Measurements from ENCODE around the gene SCUBE1. TPM values are rescaled to one million over a fixed set of nuclear protein-coding genes. Genes with fewer than 3 reads are reported as not detected.

The SCUBE1 gene
- total and polyA plus RNA-seq, 2 of the 4 experiments (the other 2 are of a cell fraction) = not detected

DNA sequence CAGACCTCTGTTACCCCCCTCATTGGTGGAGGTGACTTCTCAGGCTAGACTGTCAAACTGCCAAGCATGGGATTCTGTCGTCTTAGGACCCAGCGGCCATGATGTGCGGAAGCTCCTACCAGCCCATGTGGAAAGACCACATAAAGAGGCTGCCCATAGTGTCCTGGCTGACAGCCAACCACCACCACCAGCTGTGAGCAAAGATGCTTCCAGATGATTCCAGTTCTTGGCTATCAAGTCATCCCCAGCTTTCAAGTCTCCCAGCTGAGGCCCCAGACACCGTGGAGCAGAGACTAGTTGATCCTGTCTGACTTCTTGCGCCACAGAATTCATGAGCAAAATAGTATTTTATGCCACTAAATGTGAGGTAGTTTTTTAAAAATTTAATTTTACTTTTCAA is 32.9 kb downstream of the SCUBE1 start:
- no peaks in the 10 kb centered on the region for H3K9me3 ChIP-seq (ENCODE audit: control insufficient read depth, insufficient read depth, low read length)
- H3K4me2 ChIP-seq (ENCODE audit: low read depth, low read length) = no peak overlapping the region
- no peak overlapping the region for H2BK20ac ChIP-seq (ENCODE audit: low read depth, low read length)
- ChIA-PET CTCF (no interaction called here), POLR2A (ENCODE audit: unreplicated experiment) (no interaction called here)
- H3K4me1 ChIP-seq (ENCODE audit: control insufficient read depth, insufficient read depth, low read length) = peaks cover 2% of the 10 kb centered on the region; the same call in 1 of the 2 replicates
- H3K79me1 ChIP-seq (ENCODE audit: low read depth in 1 of 2, low read length in 2 of 2) = no peaks in the 10 kb centered on the region
- H3K27ac ChIP-seq (ENCODE audit: insufficient read depth, low read length) = no peak overlapping the region
- TF ChIP-seq MXI1 (IDR thresholded peaks at IDR 0.05; ENCODE audit: borderline replicate concordance, low read depth, low read length) (no peak), FOS (IDR thresholded peaks at IDR 0.05; ENCODE audit: low read depth, low read length) (no peak), POLR2A (IDR thresholded peaks at IDR 0.05; ENCODE audit: low read depth, low read length) (no peak), BHLHE40 (IDR thresholded peaks at IDR 0.05; ENCODE audit: low read depth, low read length) (no peak), CEBPB (IDR thresholded peaks at IDR 0.05; ENCODE audit: low read depth, low read length) (no peak), SMC3 (IDR thresholded peaks at IDR 0.05; ENCODE audit: low read depth, low read length) (no peak), CHD1 (IDR thresholded peaks at IDR 0.05; ENCODE audit: low read depth, low read length) (no peak), RAD21 (IDR thresholded peaks at IDR 0.05; ENCODE audit: low read length) (no peak), MAZ (IDR thresholded peaks at IDR 0.05; ENCODE audit: borderline replicate concordance, low read depth, low read length) (no peak), RFX5 (IDR thresholded peaks at IDR 0.05; ENCODE audit: low read depth, low read length) (no peak), MAFK (IDR thresholded peaks at IDR 0.05; ENCODE audit: low read depth, low read length) (no peak), RCOR1 (IDR thresholded peaks at IDR 0.05; ENCODE audit: insufficient replicate concordance, low read length) (no peak), NFE2L2 (IDR thresholded peaks at IDR 0.05; ENCODE audit: low read depth, low read length) (no peak)
- TF ChIP-seq, protein P1, sequence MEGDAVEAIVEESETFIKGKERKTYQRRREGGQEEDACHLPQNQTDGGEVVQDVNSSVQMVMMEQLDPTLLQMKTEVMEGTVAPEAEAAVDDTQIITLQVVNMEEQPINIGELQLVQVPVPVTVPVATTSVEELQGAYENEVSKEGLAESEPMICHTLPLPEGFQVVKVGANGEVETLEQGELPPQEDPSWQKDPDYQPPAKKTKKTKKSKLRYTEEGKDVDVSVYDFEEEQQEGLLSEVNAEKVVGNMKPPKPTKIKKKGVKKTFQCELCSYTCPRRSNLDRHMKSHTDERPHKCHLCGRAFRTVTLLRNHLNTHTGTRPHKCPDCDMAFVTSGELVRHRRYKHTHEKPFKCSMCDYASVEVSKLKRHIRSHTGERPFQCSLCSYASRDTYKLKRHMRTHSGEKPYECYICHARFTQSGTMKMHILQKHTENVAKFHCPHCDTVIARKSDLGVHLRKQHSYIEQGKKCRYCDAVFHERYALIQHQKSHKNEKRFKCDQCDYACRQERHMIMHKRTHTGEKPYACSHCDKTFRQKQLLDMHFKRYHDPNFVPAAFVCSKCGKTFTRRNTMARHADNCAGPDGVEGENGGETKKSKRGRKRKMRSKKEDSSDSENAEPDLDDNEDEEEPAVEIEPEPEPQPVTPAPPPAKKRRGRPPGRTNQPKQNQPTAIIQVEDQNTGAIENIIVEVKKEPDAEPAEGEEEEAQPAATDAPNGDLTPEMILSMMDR (conservative IDR thresholded peaks at IDR 0.05; ENCODE audit: low read depth, low read length) = no peak
- TF ChIP-seq, protein P2, sequence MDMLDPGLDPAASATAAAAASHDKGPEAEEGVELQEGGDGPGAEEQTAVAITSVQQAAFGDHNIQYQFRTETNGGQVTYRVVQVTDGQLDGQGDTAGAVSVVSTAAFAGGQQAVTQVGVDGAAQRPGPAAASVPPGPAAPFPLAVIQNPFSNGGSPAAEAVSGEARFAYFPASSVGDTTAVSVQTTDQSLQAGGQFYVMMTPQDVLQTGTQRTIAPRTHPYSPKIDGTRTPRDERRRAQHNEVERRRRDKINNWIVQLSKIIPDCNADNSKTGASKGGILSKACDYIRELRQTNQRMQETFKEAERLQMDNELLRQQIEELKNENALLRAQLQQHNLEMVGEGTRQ (IDR thresholded peaks at IDR 0.05; ENCODE audit: low read depth, low read length) = no peak
- TF ChIP-seq, protein P3, sequence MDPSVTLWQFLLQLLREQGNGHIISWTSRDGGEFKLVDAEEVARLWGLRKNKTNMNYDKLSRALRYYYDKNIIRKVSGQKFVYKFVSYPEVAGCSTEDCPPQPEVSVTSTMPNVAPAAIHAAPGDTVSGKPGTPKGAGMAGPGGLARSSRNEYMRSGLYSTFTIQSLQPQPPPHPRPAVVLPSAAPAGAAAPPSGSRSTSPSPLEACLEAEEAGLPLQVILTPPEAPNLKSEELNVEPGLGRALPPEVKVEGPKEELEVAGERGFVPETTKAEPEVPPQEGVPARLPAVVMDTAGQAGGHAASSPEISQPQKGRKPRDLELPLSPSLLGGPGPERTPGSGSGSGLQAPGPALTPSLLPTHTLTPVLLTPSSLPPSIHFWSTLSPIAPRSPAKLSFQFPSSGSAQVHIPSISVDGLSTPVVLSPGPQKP (IDR thresholded peaks at IDR 0.05; ENCODE audit: borderline replicate concordance, low read depth, low read length) = no peak
- H3K14ac ChIP-seq (replicated peaks; ENCODE audit: low read depth, low read length) = no peak overlapping the region
- no peak overlapping the region for H2BK15ac ChIP-seq (ENCODE audit: low read depth, low read length)
- no TSS peak for BruUV-seq (replicated peaks)
- H4K91ac ChIP-seq (ENCODE audit: insufficient read depth, low read depth, low read length) = no peak overlapping the region
- H2BK5ac ChIP-seq (ENCODE audit: low read depth, low read length, poor library complexity, severe bottlenecking) = no peak overlapping the region
- no peak overlapping the region for H4K8ac ChIP-seq (ENCODE audit: low read depth in 2 of 2, low read length in 2 of 2)
- no peak for ATAC-seq (ENCODE audit: low read depth)
- dilution Hi-C loops (cut with HindIII; ENCODE audit: low sequenced_read_pairs, unreplicated experiment) = no loop called here
- no peak overlapping the region for H3K56ac ChIP-seq (ENCODE audit: extremely low read depth, insufficient read depth, low read length)
- H3K9me1 ChIP-seq (ENCODE audit: insufficient read depth, low read length) = no peaks in the 10 kb centered on the region
- no peak overlapping the region for H3K4me3 ChIP-seq (ENCODE audit: insufficient read depth, low read depth, low read length)
- in situ Hi-C loops (cut with MboI; ENCODE audit: low sequenced_read_pairs) = no loop called here
- no peak overlapping the region for H2AFZ ChIP-seq (replicated peaks; ENCODE audit: low read length, poor library complexity)
- intact Hi-C loops (cut with micrococcal nuclease) = no loop called here
- H3K18ac ChIP-seq (ENCODE audit: low read depth, low read length) = no peak overlapping the region
- no peaks in the 10 kb centered on the region for H4K20me1 ChIP-seq (ENCODE audit: insufficient read depth, low read length)
- DNase-seq = no peak
- no peak overlapping the region for H2AK5ac ChIP-seq (ENCODE audit: low read depth, low read length)
- H2AK9ac ChIP-seq (replicated peaks; ENCODE audit: low read depth, low read length, poor library complexity) = no peak overlapping the region
- H2BK120ac ChIP-seq (ENCODE audit: low read depth, low read length) = no peak overlapping the region
- WGBS, 2 experiments (ENCODE audit: extremely low coverage in 2 of 2, insufficient read length in 1 of 2) = no CpG with 5 or more reads among the region's 5 CpGs
- H4K5ac ChIP-seq (ENCODE audit: low read depth, low read length) = no peak overlapping the region
- H3K9ac ChIP-seq (ENCODE audit: low read depth, low read length) = no peak overlapping the region
- no peak overlapping the region for H3K23ac ChIP-seq (ENCODE audit: low read depth, low read length)
- no peak overlapping the region for H3K4ac ChIP-seq (ENCODE audit: low read depth, low read length)
- no peaks in the 10 kb centered on the region for H3K36me3 ChIP-seq (ENCODE audit: control insufficient read depth, insufficient read depth, low read length)
- H3K27me3 ChIP-seq (ENCODE audit: control insufficient read depth, insufficient read depth, low read length) = peaks cover 36% of the 10 kb centered on the region

Data from IMR-90 (cell line).